WTC11 (cell line): ENCODE data around the gene C1QTNF6.

Source experiments
- FOXJ3 ChIP-seq: sonication (generic); formaldehyde crosslinking; IDR thresholded peaks from 2 replicates; pipeline ENCODE4 v1.9.0; 2021; ENCODE audit warnings: missing genetic modification reagents, mild to moderate bottlenecking, borderline replicate concordance
- JAZF1 ChIP-seq: fragments of 250-450 bp; sonication (Bioruptor Pico); IDR thresholded peaks from 2 replicates; pipeline ENCODE4 v1.9.0; 2021; ENCODE audit warnings: moderate library complexity, mild to moderate bottlenecking, inconsistent platforms
- NFYB ChIP-seq: sonication (generic); formaldehyde crosslinking; conservative IDR thresholded peaks from 2 replicates; pipeline ENCODE4 v1.8.0; 2022; ENCODE audit warnings: low read depth, missing genetic modification reagents
- SP1 ChIP-seq: sonication (generic); formaldehyde crosslinking; conservative IDR thresholded peaks from 2 replicates; pipeline ENCODE4 v1.8.1; 2022; ENCODE audit warnings: missing genetic modification reagents
- TCF7 ChIP-seq: sonication (generic); formaldehyde crosslinking; IDR thresholded peaks from 2 replicates; pipeline ENCODE4 v1.8.0; 2022; ENCODE audit warnings: mild to moderate bottlenecking, low read depth, missing genetic modification reagents, moderate library complexity
- ZBTB21 ChIP-seq: sonication (generic); formaldehyde crosslinking; IDR thresholded peaks from 2 replicates; pipeline ENCODE4 v1.8.1; 2023; ENCODE audit warnings: mild to moderate bottlenecking, missing genetic modification reagents, borderline replicate concordance
- TF ChIP-seq, protein P1 (sequence below): fragments of 200-600 bp; IDR thresholded peaks from 2 replicates; pipeline ENCODE4 v1.8.0; 2022; ENCODE audit warnings: antibody characterized with exemption
- TF ChIP-seq, protein P2 (sequence below): sonication (generic); formaldehyde crosslinking; IDR thresholded peaks from 2 replicates; pipeline ENCODE4 v1.8.1; 2023; ENCODE audit warnings: mild to moderate bottlenecking, missing genetic modification reagents
- TF ChIP-seq, protein P3 (sequence below): sonication (generic); formaldehyde crosslinking; IDR thresholded peaks from 2 replicates; pipeline ENCODE4 v1.8.0; 2022; ENCODE audit warnings: mild to moderate bottlenecking, missing genetic modification reagents
- TF ChIP-seq, protein P4 (sequence below): sonication (generic); formaldehyde crosslinking; IDR thresholded peaks from 2 replicates; pipeline ENCODE4 v1.8.1; 2022; ENCODE audit warnings: mild to moderate bottlenecking, moderate library complexity, missing genetic modification reagents
- TF ChIP-seq, protein P5 (sequence below): sonication (generic); formaldehyde crosslinking; IDR thresholded peaks from 2 replicates; pipeline ENCODE4 v1.8.0; 2022; ENCODE audit warnings: mild to moderate bottlenecking, missing genetic modification reagents
- TF ChIP-seq, protein P6 (sequence below): sonication (generic); formaldehyde crosslinking; IDR thresholded peaks from 2 replicates; pipeline ENCODE4 v1.8.0; 2022; ENCODE audit warnings: mild to moderate bottlenecking, missing genetic modification reagents
- TF ChIP-seq, protein P7 (sequence below): sonication (generic); formaldehyde crosslinking; IDR thresholded peaks from 2 replicates; pipeline ENCODE4 v1.8.0; 2023; ENCODE audit warnings: missing genetic modification reagents, mild to moderate bottlenecking, borderline replicate concordance

DNA sequence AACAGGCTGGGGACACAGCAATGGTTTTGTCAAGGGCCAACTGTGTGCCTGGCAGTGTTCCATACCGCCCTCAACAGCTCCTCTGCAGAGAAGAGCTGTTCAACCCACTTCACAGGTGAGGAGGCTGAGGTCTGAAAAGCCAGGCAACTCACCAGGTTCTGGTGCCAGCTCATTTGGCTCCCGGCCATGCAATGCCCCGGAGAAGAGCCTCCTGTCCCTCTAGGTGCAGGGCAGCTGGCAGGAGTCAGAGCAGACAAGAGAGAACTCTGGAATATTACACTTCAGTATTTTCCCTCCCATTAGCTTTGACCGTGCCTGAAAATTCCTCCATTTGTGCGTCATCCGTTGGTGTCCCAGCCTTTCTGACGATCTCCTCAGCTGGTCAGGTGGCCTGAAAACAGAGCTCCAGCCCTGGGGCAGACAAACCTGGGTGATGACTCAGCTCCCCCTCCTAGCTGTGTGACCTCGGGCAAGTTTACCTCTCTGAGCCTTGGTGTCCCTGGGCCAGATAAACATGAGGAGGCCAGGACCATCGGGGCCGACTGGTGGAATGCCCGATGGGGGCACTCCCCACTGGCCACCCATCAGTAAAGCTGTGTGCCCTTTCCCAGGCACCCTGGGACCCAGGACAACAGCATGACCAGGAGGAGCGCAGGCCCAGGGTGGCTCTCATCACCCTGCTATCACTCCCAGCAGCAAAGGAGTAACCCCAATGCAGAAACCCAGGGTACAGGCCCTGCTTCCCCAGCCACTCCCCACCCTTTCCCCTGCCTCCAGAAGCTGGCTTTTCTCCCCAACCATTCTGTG is 9.6 kb upstream of the C1QTNF6 start:
- no peak for TF ChIP-seq NFYB
- no peak for TF ChIP-seq ZBTB21 (CRISPR knock-in tag)
- TF ChIP-seq, protein P1, sequence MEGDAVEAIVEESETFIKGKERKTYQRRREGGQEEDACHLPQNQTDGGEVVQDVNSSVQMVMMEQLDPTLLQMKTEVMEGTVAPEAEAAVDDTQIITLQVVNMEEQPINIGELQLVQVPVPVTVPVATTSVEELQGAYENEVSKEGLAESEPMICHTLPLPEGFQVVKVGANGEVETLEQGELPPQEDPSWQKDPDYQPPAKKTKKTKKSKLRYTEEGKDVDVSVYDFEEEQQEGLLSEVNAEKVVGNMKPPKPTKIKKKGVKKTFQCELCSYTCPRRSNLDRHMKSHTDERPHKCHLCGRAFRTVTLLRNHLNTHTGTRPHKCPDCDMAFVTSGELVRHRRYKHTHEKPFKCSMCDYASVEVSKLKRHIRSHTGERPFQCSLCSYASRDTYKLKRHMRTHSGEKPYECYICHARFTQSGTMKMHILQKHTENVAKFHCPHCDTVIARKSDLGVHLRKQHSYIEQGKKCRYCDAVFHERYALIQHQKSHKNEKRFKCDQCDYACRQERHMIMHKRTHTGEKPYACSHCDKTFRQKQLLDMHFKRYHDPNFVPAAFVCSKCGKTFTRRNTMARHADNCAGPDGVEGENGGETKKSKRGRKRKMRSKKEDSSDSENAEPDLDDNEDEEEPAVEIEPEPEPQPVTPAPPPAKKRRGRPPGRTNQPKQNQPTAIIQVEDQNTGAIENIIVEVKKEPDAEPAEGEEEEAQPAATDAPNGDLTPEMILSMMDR, result no peak
- TF ChIP-seq TCF7 (CRISPR knock-in tag), result no peak
- no peak for TF ChIP-seq JAZF1
- TF ChIP-seq, protein P2, sequence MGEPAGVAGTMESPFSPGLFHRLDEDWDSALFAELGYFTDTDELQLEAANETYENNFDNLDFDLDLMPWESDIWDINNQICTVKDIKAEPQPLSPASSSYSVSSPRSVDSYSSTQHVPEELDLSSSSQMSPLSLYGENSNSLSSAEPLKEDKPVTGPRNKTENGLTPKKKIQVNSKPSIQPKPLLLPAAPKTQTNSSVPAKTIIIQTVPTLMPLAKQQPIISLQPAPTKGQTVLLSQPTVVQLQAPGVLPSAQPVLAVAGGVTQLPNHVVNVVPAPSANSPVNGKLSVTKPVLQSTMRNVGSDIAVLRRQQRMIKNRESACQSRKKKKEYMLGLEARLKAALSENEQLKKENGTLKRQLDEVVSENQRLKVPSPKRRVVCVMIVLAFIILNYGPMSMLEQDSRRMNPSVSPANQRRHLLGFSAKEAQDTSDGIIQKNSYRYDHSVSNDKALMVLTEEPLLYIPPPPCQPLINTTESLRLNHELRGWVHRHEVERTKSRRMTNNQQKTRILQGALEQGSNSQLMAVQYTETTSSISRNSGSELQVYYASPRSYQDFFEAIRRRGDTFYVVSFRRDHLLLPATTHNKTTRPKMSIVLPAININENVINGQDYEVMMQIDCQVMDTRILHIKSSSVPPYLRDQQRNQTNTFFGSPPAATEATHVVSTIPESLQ (CRISPR knock-in tag), result no peak
- no peak for TF ChIP-seq SP1 (CRISPR knock-in tag)
- no peak for TF ChIP-seq FOXJ3 (CRISPR knock-in tag)
- TF ChIP-seq, protein P3, sequence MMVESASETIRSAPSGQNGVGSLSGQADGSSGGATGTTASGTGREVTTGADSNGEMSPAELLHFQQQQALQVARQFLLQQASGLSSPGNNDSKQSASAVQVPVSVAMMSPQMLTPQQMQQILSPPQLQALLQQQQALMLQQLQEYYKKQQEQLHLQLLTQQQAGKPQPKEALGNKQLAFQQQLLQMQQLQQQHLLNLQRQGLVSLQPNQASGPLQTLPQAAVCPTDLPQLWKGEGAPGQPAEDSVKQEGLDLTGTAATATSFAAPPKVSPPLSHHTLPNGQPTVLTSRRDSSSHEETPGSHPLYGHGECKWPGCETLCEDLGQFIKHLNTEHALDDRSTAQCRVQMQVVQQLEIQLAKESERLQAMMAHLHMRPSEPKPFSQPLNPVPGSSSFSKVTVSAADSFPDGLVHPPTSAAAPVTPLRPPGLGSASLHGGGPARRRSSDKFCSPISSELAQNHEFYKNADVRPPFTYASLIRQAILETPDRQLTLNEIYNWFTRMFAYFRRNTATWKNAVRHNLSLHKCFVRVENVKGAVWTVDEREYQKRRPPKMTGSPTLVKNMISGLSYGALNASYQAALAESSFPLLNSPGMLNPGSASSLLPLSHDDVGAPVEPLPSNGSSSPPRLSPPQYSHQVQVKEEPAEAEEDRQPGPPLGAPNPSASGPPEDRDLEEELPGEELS, result no peak
- TF ChIP-seq, protein P4, sequence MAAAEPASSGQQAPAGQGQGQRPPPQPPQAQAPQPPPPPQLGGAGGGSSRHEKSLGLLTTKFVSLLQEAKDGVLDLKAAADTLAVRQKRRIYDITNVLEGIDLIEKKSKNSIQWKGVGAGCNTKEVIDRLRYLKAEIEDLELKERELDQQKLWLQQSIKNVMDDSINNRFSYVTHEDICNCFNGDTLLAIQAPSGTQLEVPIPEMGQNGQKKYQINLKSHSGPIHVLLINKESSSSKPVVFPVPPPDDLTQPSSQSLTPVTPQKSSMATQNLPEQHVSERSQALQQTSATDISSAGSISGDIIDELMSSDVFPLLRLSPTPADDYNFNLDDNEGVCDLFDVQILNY (CRISPR knock-in tag), result no peak
- TF ChIP-seq, protein P5, sequence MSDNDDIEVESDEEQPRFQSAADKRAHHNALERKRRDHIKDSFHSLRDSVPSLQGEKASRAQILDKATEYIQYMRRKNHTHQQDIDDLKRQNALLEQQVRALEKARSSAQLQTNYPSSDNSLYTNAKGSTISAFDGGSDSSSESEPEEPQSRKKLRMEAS (CRISPR knock-in tag), result no peak
- TF ChIP-seq, protein P6, sequence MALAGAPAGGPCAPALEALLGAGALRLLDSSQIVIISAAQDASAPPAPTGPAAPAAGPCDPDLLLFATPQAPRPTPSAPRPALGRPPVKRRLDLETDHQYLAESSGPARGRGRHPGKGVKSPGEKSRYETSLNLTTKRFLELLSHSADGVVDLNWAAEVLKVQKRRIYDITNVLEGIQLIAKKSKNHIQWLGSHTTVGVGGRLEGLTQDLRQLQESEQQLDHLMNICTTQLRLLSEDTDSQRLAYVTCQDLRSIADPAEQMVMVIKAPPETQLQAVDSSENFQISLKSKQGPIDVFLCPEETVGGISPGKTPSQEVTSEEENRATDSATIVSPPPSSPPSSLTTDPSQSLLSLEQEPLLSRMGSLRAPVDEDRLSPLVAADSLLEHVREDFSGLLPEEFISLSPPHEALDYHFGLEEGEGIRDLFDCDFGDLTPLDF (CRISPR knock-in tag), result no peak
- TF ChIP-seq, protein P7, sequence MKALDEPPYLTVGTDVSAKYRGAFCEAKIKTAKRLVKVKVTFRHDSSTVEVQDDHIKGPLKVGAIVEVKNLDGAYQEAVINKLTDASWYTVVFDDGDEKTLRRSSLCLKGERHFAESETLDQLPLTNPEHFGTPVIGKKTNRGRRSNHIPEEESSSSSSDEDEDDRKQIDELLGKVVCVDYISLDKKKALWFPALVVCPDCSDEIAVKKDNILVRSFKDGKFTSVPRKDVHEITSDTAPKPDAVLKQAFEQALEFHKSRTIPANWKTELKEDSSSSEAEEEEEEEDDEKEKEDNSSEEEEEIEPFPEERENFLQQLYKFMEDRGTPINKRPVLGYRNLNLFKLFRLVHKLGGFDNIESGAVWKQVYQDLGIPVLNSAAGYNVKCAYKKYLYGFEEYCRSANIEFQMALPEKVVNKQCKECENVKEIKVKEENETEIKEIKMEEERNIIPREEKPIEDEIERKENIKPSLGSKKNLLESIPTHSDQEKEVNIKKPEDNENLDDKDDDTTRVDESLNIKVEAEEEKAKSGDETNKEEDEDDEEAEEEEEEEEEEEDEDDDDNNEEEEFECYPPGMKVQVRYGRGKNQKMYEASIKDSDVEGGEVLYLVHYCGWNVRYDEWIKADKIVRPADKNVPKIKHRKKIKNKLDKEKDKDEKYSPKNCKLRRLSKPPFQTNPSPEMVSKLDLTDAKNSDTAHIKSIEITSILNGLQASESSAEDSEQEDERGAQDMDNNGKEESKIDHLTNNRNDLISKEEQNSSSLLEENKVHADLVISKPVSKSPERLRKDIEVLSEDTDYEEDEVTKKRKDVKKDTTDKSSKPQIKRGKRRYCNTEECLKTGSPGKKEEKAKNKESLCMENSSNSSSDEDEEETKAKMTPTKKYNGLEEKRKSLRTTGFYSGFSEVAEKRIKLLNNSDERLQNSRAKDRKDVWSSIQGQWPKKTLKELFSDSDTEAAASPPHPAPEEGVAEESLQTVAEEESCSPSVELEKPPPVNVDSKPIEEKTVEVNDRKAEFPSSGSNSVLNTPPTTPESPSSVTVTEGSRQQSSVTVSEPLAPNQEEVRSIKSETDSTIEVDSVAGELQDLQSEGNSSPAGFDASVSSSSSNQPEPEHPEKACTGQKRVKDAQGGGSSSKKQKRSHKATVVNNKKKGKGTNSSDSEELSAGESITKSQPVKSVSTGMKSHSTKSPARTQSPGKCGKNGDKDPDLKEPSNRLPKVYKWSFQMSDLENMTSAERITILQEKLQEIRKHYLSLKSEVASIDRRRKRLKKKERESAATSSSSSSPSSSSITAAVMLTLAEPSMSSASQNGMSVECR (CRISPR knock-in tag), result no peak
